Tongue (tissue), 2 donors: ENCODE data around the gene FOXP1. TPM values are rescaled to one million over a fixed set of nuclear protein-coding genes. Genes with fewer than 3 reads are reported as not detected.

ENCODE experiments used
- DNase-seq: peaks from one replicate; pipeline ENCODE4 v3.0.0-alpha.2; 2015
- total RNA-seq: library from RNA; depleted of rRNA; stranded (reverse); fragments of >200 nt; gene quantifications from one replicate; pipeline ENCODE4 v1.2.3, GENCODE V29; 2014

Gene FOXP1
- total RNA-seq, 1 donor from 2014 or later = 66.4 TPM

- DNase-seq = no peak
Observed at GRCh38 chr3:71120012-71120411, 463.5 kb downstream of the FOXP1 start.

GRCh38 chr3:71119171-71119570 lies 464.4 kb downstream of the FOXP1 start:
- no peak for DNase-seq

- DNase-seq = no peak
Observed at GRCh38 chr3:71118436-71118835, 465.1 kb downstream of the FOXP1 start.

GRCh38 chr3:71117572-71118247 lies 465.8 kb downstream of the FOXP1 start:
- DNase-seq = no peak

- no peak for DNase-seq
Observed at GRCh38 chr3:71114610-71115009, 468.9 kb downstream of the FOXP1 start.

GRCh38 chr3:71112576-71112975 lies 471.0 kb downstream of the FOXP1 start:
- DNase-seq = peak; percentile 31

- no peak for DNase-seq
Observed at GRCh38 chr3:71111784-71112440, 471.6 kb downstream of the FOXP1 start.

- no peak for DNase-seq
Observed at GRCh38 chr3:71110385-71111222, 472.9 kb downstream of the FOXP1 start.

GRCh38 chr3:71109977-71110285 lies 473.6 kb downstream of the FOXP1 start:
- DNase-seq = no peak

GRCh38 chr3:71109241-71109976 lies 474.1 kb downstream of the FOXP1 start:
- DNase-seq = peak; percentile 40

- DNase-seq = peak; percentile 31
Observed at GRCh38 chr3:71107926-71108325, 475.6 kb downstream of the FOXP1 start.

- DNase-seq = no peak
Observed at GRCh38 chr3:71104976-71105375, 478.6 kb downstream of the FOXP1 start.

GRCh38 chr3:71104556-71104955 lies 479.0 kb downstream of the FOXP1 start:
- DNase-seq = no peak

GRCh38 chr3:71104121-71104541 lies 479.4 kb downstream of the FOXP1 start:
- no peak for DNase-seq

- DNase-seq = peak; percentile 62
Observed at GRCh38 chr3:71103430-71103921, 480.1 kb downstream of the FOXP1 start.

GRCh38 chr3:71102111-71102983 lies 481.2 kb downstream of the FOXP1 start:
- DNase-seq = peak; percentile 87

GRCh38 chr3:71101626-71102025 lies 481.9 kb downstream of the FOXP1 start:
- peak; percentile 33 for DNase-seq

- DNase-seq = no peak
Observed at GRCh38 chr3:71101014-71101413, 482.5 kb downstream of the FOXP1 start.

GRCh38 chr3:71099997-71100719 lies 483.4 kb downstream of the FOXP1 start:
- no peak for DNase-seq

GRCh38 chr3:71097557-71097956 lies 486.0 kb downstream of the FOXP1 start:
- DNase-seq = no peak
